Skeletal muscle tissue (tissue), 4 donors: ENCODE data around the gene ZNF536. TPM values are rescaled to one million over a fixed set of nuclear protein-coding genes. Genes with fewer than 3 reads are reported as not detected.

Source experiments
- H3K27ac ChIP-seq: one replicate; pipeline ENCODE4 v1.7.0; 2013; ENCODE audit warnings: mild to moderate bottlenecking, low read depth, low read length, inconsistent platforms
- H3K27me3 ChIP-seq, 3 donors: one replicate each; pipeline ENCODE4 v1.7.0; 2013; ENCODE audit warnings: low read length in 3 of 3; ENCODE audit not compliant: control insufficient read depth in 3 of 3, insufficient read depth in 3 of 3
- H3K36me3 ChIP-seq, 3 donors: one replicate each; pipeline ENCODE4 v1.7.0; 2013; ENCODE audit warnings: low read length in 3 of 3; ENCODE audit not compliant: control insufficient read depth in 3 of 3, insufficient read depth in 3 of 3
- H3K4me1 ChIP-seq, 3 donors: one replicate each; pipeline ENCODE4 v1.7.0; 2013; ENCODE audit warnings: low read length in 3 of 3, mild to moderate bottlenecking in 3 of 3; ENCODE audit not compliant: control insufficient read depth in 3 of 3, insufficient read depth in 3 of 3
- H3K4me3 ChIP-seq, 3 donors: one replicate each; pipeline ENCODE4 v1.7.0; 2013; ENCODE audit warnings: low read length in 3 of 3
- H3K9ac ChIP-seq, 3 donors: one replicate each; pipeline ENCODE4 v1.7.0; 2013; ENCODE audit warnings: low read length in 3 of 3, mild to moderate bottlenecking in 3 of 3, moderate library complexity in 2 of 3, low read depth in 1 of 3
- H3K9me3 ChIP-seq, 3 donors: one replicate each; pipeline ENCODE4 v1.7.0; 2013; ENCODE audit warnings: low read length in 3 of 3; ENCODE audit not compliant: control insufficient read depth in 3 of 3
- total RNA-seq: library from RNA; depleted of rRNA; stranded (reverse); fragments of >200 nt; gene quantifications from one replicate; pipeline ENCODE4 v1.2.3, GENCODE V29; 2014
- donor health status: Osteomylitis.

ZNF536 gene
- total RNA-seq, 1 donor from 2014 or later, result 3.1 TPM

- Histone ChIP-seq H3K9ac (no peak overlapping the region), H3K4me1 (no peaks in the 10 kb centered on the region), H3K9me3 (no peaks in the 10 kb centered on the region), H3K4me3 (no peak overlapping the region), H3K27ac (no peak overlapping the region), H3K27me3 (peaks cover 0 to 4% (median 3%) of the 10 kb centered on the region in 3 donors), H3K36me3 (no peaks in the 10 kb centered on the region)
Measured at GRCh38 chr19:30504272-30504671, 132.1 kb downstream of the ZNF536 start.

GRCh38 chr19:30512176-30513081, 140.2 kb downstream of the ZNF536 start:
- Histone ChIP-seq H3K9ac (no peak overlapping the region), H3K4me3 (no peak overlapping the region), H3K36me3 (no peaks in the 10 kb centered on the region), H3K4me1 (peaks cover 0 to 5% (median 3%) of the 10 kb centered on the region in 3 donors), H3K27me3 (peaks cover 0 to 16% (median 4%) of the 10 kb centered on the region in 3 donors), H3K9me3 (no peaks in the 10 kb centered on the region), H3K27ac (no peak overlapping the region)

GRCh38 chr19:30513082-30513411, 140.9 kb downstream of the ZNF536 start:
- H3K9me3 ChIP-seq, result no peaks in the 10 kb centered on the region
- peaks cover 0 to 16% (median 4%) of the 10 kb centered on the region in 3 donors for H3K27me3 ChIP-seq
- H3K4me1 ChIP-seq, result peaks cover 0 to 5% (median 3%) of the 10 kb centered on the region in 3 donors
- H3K4me3 ChIP-seq, result no peak overlapping the region
- H3K9ac ChIP-seq, result no peak overlapping the region
- H3K36me3 ChIP-seq, result no peaks in the 10 kb centered on the region
- H3K27ac ChIP-seq, result no peak overlapping the region

- H3K9me3 ChIP-seq, result no peaks in the 10 kb centered on the region
- peaks cover 0 to 5% (median 3%) of the 10 kb centered on the region in 3 donors for H3K4me1 ChIP-seq
- no peak overlapping the region for H3K27ac ChIP-seq
- peaks cover 0 to 10% (median 4%) of the 10 kb centered on the region in 3 donors for H3K27me3 ChIP-seq
- H3K36me3 ChIP-seq, result no peaks in the 10 kb centered on the region
- H3K4me3 ChIP-seq, result no peak overlapping the region
- no peak overlapping the region for H3K9ac ChIP-seq
Measured at GRCh38 chr19:30516111-30516510, 143.9 kb downstream of the ZNF536 start.

- no peak overlapping the region for H3K9ac ChIP-seq
- no peaks in the 10 kb centered on the region for H3K36me3 ChIP-seq
- no peaks in the 10 kb centered on the region for H3K9me3 ChIP-seq
- H3K27ac ChIP-seq, result no peak overlapping the region
- H3K27me3 ChIP-seq, result peaks cover 0 to 10% (median 4%) of the 10 kb centered on the region in 3 donors
- no peak overlapping the region for H3K4me3 ChIP-seq
- H3K4me1 ChIP-seq, result peaks cover 0 to 5% (median 3%) of the 10 kb centered on the region in 3 donors
Measured at GRCh38 chr19:30516531-30516930, 144.3 kb downstream of the ZNF536 start.

GRCh38 chr19:30518965-30519606, 146.9 kb downstream of the ZNF536 start:
- H3K27me3 ChIP-seq, result peaks cover 0 to 6% (median 4%) of the 10 kb centered on the region in 3 donors
- H3K9me3 ChIP-seq, result no peaks in the 10 kb centered on the region
- no peaks in the 10 kb centered on the region for H3K36me3 ChIP-seq
- H3K9ac ChIP-seq, result no peak overlapping the region
- no peaks in the 10 kb centered on the region for H3K4me1 ChIP-seq
- H3K27ac ChIP-seq, result no peak overlapping the region
- H3K4me3 ChIP-seq, result no peak overlapping the region

- Histone ChIP-seq H3K4me3 (no peak overlapping the region), H3K27ac (no peak overlapping the region), H3K4me1 (no peaks in the 10 kb centered on the region), H3K9me3 (no peaks in the 10 kb centered on the region), H3K36me3 (no peaks in the 10 kb centered on the region), H3K27me3 (peaks cover 0 to 4% (median under 1%) of the 10 kb centered on the region in 3 donors), H3K9ac (no peak overlapping the region)
Measured at GRCh38 chr19:30519607-30520205, 147.5 kb downstream of the ZNF536 start.

- no peaks in the 10 kb centered on the region for H3K36me3 ChIP-seq
- H3K9me3 ChIP-seq, result no peaks in the 10 kb centered on the region
- H3K4me3 ChIP-seq, result no peak overlapping the region
- H3K9ac ChIP-seq, result no peak overlapping the region
- no peak overlapping the region for H3K27ac ChIP-seq
- H3K4me1 ChIP-seq, result no peaks in the 10 kb centered on the region
- peaks cover 0 to 4% (median 0%) of the 10 kb centered on the region in 3 donors for H3K27me3 ChIP-seq
Measured at GRCh38 chr19:30520735-30521479, 148.7 kb downstream of the ZNF536 start.

GRCh38 chr19:30521937-30522336, 149.8 kb downstream of the ZNF536 start:
- no peaks in the 10 kb centered on the region for H3K36me3 ChIP-seq
- no peak overlapping the region for H3K27ac ChIP-seq
- H3K9ac ChIP-seq, result no peak overlapping the region
- H3K4me3 ChIP-seq, result no peak overlapping the region
- H3K4me1 ChIP-seq, result no peaks in the 10 kb centered on the region
- H3K27me3 ChIP-seq, result peaks cover 0 to 4% (median 0%) of the 10 kb centered on the region in 3 donors
- no peaks in the 10 kb centered on the region for H3K9me3 ChIP-seq
